Measurements from ENCODE around the gene PPP1R12C.
"Not testable (repeated sequence)": the region's sequence is repeated elsewhere in the genome, so short reads cannot be mapped to it uniquely, and the experiment has no call there.

Gene PPP1R12C

DNA sequence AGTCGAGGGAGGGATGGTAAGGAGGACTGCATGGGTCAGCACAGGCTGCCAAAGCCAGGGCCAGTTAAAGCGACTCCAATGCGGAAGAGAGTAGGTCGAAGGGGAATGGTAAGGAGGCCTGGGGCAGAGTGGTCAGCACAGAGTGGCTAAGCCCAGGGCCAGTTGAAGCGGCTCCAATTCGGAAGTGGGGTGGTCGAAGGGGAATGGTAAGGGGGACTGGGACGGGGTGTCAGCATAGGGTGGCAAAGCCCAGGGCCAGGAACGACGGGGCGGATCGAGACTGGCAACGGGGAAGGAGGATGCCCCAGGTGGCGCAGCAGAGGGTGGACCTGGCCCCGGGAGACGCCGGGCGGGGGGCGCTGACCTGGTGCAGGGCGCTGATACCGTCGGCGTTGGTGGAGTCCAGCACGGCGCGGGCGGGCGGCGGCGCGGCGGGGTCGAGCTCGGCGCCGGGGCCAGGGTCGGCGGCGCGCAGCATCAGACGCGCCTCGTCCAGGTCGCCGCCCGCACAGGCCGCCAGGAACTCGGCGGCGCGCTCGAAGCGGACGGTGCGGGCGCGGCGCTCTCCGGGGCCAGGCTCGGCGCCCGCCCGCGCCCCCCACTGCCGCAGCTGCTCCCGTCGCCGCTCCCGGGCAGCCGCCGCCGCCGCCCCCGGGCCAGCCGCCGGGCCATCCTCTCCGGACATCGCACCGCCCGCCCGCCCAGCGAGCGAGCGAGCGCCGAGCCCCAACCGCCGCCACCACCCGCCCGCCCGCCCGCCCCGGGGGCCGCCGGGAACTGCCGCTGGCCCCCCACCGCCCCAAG lies at the start of gene PPP1R12C:
TSS of gene PPP1R12C (minus strand) at position 779 of the 804 bp plus-strand sequence. CDS start at position 685, 94 bp downstream.
- DNase-seq, result no peak

DNA sequence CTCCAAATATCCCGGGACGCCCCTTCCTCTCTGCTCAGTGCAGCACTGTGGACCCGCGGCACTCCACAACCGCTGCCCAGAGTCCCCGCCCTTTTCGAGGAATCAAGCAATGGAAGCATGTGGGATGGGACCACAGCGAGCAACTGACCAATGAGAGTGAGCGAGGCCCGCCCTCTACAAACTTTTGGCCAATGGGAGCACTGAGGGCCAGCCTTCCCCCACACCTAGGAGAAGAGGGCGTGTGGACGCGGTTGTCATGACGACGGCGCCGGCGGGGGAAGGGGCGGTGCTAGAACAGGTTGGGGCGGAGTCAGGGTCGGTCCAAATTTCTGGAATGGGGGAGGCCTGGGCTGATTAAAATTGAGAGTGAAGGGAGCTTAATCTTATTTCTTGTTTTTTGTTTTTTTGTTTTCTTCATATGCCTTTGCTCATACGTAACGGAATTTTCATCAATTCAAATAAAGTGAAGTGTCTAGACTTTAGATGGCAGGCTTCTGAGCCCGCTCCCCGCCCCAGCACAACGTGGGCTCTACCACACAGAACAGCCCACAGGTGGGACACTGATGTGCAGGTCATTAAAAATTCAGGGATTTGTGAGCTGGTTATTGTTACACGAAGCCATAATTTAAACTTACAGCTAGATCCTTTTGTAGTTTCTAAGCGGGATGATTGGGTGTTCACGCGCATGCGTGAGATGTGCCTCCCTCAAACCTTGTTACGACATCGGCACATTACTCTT lies 49.3 kb upstream of the PPP1R12C start, which contains the start of gene DNAAF3:
TSS of gene DNAAF3 (minus strand) at position 84 of the 739 bp plus-strand sequence. CDS start 200 bp downstream, outside the sequence.
- peak; percentile 81 for DNase-seq

DNA sequence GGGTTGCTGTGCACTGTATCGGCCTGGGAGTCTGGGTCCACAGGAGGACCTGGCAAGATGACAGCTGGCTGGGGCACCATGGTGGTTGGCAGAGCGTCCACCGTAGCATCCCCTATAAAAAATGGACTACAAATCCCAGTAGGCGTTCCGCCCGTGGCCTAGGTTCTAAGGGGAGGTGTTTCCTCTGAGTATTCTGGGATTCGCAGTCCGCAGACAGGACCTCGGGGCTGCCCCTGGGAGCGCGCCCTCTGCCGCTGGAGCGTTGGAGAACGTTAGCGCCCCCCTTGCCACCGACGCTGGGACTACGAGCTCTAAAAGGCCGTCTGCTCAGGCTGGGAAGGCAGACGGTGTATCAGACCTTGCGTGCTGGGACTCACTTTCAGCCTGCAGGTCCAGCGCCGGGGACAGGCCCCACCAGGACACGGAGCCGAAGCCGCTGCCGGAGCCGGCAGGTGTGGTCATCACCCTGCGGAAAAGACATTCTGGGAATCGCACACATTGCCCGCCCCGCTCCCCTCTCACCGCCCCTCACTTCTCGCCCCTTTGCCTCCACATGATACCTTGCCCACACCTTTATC lies 48.6 kb upstream of the PPP1R12C start:
- peak; percentile 62 for DNase-seq

DNA sequence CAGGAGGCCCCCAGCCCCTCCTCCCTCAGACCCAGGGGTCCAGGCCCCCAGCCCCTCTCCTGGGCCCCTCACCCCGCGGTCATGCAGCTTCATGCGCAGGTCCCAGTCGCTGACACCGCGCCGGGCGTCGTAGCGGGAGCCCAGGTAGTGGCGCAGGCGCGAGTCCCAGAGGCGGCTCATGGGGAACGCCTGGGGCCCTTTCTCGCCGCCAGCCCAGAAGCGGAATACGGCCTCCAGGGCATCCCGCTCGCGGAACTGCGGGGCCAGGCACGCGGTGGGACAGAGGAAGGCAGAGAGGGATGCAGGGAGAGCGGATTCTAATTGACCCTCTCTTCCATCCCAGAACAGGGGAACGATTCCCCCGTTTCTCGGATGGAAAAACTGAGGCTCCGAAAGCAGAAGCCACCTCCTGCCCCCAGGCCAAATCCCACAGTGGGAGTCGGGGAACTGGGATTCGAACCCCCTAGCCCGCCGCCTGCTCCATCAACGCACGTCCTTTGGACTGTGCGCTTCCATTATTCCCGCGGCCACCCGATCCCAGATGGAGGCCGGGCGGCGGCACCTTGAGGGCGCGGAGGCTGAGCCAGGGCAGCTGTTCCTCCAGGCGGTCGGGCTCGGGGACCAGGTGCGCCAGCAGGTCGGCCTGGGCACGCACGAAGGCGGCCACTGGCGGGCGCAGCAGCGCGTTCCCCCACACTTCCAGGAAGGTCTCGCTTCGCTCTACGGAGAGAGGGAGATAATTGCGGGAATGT lies 44.3 kb upstream of the PPP1R12C start:
- no peak for DNase-seq

DNA sequence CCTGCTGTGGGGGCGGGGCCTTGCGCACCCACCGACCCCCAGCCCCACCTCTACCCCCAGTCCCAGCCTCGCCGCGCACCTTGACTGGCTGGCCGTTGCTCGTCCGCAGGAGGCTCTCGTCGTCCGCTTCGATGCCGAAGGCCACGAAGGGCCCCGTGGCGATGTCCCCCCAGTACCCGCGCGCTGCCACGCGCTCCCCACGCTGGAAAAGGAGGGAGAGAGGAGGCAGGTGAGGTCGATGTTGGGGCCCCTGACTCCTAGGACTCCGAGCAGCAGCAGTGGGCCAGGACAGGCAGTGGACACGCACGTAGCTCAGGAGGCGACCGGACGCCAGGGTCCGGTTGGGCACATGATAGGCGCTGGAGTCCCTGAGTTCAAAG lies 43.5 kb upstream of the PPP1R12C start:
- no peak for DNase-seq

DNA sequence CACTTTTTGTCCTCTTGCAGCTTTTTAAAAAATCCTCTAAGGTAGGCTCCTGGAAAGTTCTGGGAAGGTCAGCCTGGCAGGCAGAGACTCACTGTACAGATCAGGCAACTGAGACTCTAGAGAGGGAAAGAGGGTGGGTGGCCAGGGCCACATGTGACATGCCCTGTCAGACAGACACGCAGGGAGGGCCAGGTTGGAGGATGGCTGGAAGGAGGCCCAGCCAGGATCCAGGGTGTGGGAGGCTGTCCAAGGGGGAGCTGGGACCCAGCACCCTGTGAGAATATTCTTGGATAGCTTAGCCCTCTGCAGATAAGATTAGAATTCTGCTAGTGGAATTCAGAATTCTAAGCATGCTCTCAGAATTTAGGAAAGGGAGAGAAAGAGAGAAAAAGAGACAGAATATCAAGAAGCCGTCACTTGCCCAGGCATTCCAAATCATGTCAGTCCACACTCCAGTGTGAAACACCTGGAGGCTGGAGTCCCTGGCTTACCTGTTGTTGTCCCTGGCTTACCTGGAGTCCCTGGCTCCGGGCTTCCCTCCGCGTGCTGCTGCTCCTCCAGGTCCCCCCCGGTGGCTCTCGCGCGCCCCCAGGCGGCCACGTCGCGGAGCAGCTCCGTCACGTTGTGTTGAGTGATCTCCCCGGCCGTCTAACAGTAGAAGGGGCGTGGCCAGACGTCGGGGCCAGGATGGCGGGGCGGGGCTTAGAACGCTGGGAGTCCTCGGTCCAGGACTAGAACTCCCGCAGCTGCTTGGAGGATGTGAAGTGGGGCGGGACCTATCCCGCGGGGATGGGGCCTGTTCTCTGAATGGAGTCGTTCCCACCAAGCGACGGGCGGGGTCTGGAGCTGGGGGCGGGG lies 42.9 kb upstream of the PPP1R12C start:
- DNase-seq, result peak; percentile 88

DNA sequence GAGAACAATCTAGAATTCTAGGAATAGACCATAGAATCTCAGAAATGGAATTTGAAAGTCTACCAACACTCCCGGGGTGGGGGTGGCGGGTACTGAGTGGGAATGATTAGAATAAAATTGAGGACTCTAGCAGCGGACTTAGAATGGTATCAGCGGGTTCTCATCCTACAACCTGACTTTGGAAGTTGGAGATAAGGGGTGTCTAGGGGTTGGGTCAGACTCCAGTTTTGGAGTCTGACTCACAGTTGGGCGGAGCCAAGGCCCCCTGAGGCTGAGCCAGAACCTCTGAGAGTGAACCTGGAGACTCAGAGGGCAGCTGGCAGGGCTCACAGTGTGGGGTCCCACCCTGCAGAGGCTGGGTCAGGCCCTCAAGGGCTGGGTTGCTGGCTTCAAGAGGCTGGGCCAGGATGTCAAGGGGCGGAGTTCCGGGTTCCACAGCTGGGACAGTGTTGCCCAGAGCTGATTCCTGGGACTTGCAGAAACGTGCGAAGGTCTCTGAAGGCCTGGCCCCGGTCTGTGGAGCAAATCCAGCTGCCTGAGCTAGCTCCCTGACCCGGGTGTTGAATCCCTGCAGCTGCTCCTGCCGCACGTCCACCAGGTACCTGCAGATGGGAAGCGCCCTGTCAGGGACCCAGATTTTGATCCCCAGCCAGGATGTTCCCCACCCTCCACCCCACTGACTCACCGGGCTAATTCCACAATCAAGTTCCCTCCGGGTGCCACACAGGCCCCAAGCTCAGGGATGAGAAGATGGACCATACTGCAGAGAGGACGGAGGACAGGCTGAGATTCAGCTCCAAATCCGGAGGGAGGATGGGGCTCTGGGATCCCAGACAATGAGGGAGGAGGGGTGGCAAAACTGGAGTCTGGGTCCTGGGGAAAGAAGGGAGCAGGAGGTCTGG lies 41.7 kb upstream of the PPP1R12C start:
- DNase-seq, result no peak

DNA sequence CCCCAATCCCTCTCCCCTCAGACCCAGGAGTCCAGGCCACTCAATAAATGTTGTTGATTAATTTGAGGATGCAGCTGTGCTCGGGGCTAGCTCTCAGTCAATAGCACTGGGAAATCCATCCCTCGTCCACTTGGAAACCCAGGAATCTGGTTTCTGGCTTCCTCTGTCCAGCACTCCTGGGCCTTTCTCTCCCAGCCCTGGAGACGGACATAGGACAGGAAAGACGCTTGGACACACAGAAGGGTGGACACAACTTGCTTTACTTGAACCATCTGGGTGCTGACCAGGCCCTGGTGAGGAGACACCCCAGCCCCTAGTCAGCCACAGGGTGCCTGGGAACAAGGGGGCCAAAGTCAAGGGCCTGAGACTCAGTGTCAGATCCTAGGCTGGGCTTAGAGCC lies 41.0 kb upstream of the PPP1R12C start:
- no peak for DNase-seq

DNA sequence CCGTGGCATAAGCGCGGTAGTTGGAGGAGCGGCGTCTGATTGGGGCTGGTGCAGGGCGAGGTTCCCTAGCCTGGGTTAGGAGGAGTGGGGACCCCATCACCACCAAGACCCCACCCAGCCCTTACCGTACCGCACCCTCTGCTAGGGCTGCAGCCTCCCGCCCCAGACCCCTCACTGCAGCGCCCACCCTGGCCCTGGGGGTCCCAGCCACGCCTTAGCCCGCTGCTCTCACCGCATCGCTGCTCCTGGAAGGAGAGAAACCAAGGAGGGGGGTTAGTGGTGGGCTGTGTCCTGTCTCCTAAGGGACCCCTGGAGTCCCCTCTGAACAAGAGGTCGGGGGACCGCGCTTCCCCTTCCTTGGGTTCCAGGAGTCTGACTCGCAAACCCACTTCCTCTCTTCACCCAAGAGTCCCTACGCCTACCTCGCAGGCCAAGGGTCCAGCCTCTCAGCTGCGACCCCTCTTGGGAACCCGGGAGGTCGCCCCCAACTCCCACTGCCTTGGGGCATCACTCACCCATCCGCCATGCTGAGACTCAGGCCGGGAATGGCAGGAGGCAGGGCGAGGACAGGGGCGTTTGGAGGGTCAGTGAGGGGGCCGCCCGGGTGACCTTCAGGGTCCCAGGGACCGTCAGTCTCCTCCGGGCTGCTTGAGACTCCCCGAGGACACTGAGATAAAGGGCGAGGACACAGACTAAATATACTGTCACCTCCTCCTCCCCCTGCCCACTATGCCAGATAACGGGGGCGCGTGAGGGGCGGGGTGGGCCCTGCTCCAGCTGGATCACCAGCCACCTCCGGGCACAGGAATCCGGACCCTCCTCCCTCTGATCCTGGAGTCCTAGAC lies 39.8 kb upstream of the PPP1R12C start, which contains the start of gene TNNI3:
TSS of gene TNNI3 (minus strand) at position 669 of the 845 bp plus-strand sequence. CDS start at position 526, 143 bp downstream.
- DNase-seq, result no peak

DNA sequence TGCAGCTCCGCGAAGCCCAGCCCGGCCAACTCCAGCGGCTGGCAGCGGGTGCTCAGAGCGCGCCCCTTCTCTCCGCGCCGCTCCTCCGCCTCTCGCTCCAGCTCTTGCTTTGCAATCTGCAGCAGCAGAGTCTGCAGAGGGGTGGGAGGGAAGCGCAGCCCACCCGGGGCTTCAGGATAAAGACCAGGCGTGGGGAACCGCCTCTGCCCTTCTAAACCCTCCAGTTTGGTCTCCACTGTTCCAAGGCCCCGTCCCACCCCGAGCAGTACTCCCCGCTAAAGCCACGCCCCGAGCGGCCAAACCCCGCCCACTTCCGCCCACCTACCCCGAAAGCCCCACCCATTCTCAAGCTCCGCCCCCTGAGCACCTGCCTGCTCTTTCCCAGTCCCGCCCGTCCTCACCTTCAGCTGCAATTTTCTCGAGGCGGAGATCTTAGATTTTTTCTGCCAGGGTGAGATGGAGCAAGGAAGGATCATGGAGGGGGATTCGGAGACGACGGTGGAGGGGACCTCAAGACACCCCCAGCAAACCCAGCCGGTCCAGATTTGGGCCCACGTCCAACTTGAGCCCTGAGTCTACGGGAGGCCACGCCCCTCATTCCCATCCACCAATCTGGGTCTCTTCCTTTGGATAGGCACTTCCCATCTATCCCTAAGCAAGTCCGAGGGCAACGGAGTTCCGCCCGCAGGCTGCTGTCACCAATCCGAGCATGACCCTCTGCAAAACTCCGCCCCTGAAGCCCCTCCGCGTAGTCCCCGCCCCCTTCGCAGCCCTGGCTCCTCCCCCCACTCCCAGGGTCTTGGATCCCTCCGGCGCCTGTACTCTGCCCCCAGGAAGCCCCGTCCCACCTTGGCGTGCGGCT lies 39.0 kb upstream of the PPP1R12C start:
- DNase-seq, result peak; percentile 34

DNA sequence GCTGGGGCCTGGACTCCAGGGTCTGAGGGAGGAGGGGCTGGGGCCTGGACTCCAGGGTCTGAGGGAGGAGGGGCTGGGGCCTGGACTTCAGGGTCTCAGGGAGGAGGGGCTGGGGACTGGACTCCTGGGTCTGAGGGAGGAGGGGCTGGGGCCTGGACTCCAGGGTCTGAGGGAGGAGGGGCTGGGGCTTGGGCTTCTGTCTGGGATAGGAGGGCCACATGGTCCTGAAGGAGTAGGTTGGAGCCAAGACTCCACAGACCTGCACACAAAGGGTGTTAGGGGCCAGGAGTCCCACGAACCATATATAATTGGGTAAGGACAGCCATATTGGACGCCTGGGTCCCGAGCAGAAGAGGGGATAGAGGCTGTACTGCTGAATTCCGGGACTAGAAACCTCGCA lies 38.3 kb upstream of the PPP1R12C start:
- not testable (repeated sequence) for DNase-seq

DNA sequence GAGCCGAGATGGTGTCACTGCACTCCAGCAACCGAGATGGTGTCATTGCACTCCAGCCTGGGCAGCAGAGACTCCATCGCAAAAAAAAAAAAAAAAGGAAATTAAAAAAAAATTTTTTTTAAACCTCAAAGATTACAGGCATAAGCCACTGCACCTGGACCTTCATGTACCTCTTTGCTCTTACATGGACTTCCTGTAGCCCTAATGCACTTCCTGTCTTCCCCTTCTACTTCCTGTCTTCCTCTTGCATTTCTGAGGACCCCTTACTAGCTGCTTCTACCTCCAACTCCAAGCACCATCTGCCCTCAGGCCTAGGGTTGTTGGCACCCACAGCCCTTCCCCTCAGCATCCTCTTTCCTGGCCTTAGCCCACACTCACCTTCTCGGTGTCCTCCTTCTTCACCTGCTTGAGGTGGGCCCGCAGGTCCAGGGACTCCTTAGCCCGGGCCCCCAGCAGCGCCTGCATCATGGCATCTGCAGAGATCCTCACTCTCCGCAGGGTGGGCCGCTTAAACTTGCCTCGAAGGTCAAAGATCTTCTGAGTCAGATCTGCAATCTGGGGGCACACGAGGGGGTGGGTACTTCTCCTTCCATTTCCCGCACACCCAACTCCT lies 36.3 kb upstream of the PPP1R12C start:
- DNase-seq, result no peak

DNA sequence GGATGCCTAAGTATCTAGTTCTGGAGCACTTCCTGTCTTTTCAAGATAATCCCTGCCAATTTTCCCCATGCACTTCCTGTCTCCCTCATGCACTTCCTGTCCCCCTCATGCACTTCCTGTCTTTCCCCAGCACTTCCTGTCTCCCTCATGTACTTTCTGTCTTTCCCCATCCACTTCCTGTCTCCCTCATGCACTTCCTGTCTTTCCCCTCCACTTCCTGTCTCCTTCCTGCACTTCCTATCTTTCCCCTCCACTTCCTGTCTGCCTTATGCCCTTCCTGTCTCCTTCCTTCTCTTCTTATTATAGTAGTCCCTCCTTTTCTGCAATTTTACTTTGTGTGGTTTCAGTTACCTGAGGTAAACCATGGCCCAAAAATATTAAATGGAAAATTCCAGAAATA lies 34.6 kb upstream of the PPP1R12C start:
- no peak for DNase-seq

DNA sequence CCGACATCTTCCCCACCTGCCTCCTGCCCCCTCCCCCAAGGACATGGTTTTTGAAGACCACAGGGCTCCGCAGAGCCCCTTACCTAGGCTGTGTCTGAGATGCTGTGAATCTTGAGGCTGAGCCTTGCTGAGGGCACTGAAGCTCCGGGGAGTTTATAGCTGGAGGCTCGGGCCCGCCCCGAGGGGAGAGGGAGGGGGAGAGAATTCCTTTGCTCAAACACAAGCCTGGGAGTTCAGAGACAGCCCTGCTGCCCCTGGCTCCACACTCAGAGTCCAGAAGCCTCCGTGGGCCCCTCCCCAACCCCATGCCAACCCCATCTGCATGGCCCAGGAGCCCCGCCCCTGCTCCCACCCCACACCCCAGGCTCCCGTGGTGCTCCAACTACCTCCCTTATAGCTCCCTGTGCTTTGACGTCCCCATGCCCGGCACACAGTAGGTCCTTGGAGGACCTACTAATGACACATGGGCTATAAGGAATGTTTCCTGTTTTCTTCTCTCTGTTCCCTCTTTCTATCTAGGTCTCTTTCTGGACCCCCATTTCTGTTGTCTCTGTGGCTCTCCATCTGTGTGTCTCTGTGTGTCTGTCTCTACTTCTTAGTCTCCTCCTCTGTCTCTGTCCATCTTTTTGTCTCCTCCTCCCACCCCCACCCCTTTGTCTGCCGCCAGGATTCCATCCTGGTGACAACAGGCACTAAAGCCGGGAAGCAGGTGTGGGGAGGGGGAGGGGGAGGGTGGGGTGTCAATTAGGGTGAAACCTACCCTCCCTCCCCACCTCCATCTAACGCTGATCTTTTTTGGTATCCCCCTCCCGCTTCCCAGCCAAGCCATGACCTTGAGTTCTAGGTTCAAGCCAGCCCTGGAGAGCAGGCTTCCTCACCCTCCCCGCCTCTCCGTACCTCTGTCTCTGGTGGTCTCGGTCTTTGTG lies 31.9 kb upstream of the PPP1R12C start, which contains the start of gene TNNT1:
TSS of gene TNNT1 (minus strand) at position 129 of the 926 bp plus-strand sequence. CDS start 2,049 bp downstream, outside the sequence.
- no peak for DNase-seq

DNA sequence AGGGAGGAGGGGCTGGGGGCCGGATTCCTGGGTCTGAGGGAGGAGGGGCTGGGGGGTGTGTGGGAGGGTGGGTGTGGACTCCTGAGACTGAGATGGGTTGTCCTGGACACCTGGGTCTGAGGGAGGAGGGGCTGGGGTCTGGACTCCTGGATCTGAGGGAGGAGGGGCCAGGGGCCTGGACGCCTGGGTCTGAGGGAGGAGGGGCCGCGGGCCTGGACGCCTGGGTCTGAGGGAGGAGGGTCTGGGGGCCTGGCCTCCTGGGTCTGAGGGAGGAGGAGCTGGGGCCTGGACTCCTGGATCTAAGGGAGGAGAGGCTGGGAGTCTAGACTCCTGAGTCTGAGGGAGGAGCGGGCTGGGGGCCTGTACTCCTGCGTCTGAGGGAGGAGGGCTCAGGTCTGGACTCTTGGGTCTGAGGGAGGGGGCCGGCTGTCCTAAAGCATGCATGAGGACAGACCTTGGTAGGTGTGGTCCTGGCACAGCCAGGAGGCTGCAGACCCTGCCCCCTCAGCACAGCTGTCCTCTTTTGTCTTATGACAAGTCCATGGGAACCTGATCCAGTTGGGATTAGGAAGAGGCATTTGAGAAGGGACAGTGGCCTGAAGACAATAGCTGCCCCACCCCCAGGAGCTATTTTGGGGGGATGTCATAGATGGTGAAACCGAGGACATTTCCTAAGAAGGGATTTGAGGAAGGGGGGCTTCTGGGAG lies 30.3 kb upstream of the PPP1R12C start:
- DNase-seq, result no peak

DNA sequence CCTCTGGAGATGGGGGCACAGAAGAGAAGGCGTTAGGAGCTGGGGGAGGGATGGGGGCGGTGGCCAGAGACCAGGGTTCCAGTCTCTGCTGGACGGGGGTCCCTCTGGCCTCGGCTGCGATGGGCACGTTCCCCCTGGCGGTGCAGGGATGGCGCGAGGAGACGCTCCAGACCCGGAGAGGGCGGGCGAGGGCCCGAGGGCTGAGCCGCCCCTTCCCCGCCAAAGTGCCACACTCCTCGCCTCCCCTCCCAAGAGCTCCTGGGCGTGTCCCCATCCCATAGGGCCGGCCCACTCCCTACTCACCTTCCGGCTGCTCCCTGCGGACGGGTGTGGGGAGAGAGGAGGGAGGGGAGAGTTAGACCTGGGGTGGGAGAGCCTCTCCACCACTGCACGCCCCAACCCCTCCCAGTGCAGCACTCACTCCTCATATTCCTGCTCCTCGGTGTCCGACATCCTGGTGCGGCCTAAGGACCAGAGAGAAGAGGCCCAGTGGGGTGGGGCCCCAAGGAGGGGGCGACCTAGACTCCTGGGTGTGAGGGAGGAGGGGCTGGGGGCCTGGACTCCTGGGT lies 29.4 kb upstream of the PPP1R12C start:
- no peak for DNase-seq

Measured in CD4-positive, alpha-beta T cell treated with Interleukin-21 for 1 hour (primary cell).